Psoas muscle (tissue), 8 donors: ENCODE measurements around the gene ZNF132. TPM values are rescaled to one million over a fixed set of nuclear protein-coding genes. Genes with fewer than 3 reads are reported as not detected.

ENCODE experiments used
- ATAC-seq, 4 donors: fragments of 200-7000 bp; cut with Tn5 transposase; one replicate each; pipeline ENCODE4 v1.9.1; 2020; ENCODE audit warnings: moderate library complexity in 3 of 4, mild to moderate bottlenecking in 2 of 4
- DNase-seq, 2 donors: peaks; one replicate each; pipeline ENCODE4 v3.0.0-alpha.2; 2020
- H3K27ac ChIP-seq: fragments of 200-600 bp; one replicate; pipeline ENCODE4 v1.8.0; 2022
- H3K27me3 ChIP-seq, 3 donors: fragments of 200-600 bp in 1 of 3; one replicate each; pipeline versions ENCODE4 v1.6.1 to v1.8.0; 2013 to 2022; ENCODE audit warnings: low read length in 2 of 3, mild to moderate bottlenecking in 2 of 3, moderate library complexity in 1 of 3; ENCODE audit not compliant: insufficient read depth in 3 of 3
- H3K36me3 ChIP-seq, 2 donors: fragments of 200-600 bp in 1 of 2; one replicate each; pipeline versions ENCODE4 v1.6.1 to v1.8.0; 2013 to 2022; ENCODE audit warnings: low read depth in 1 of 2, mild to moderate bottlenecking in 1 of 2, moderate library complexity in 1 of 2; ENCODE audit not compliant: insufficient read depth in 1 of 2
- H3K4me1 ChIP-seq: fragments of 200-600 bp; one replicate; pipeline ENCODE4 v1.8.0; 2022
- H3K4me3 ChIP-seq: fragments of 200-600 bp; one replicate; pipeline ENCODE4 v1.8.0; 2022; ENCODE audit warnings: mild to moderate bottlenecking
- H3K9me3 ChIP-seq: fragments of 200-600 bp; one replicate; pipeline ENCODE4 v1.8.0; 2022
- WGBS, 3 donors: extraction: QIAGEN DNeasy Blood & Tissue Kit; methylation state at CpG; one replicate each; pipeline versions ENCODE4 v1.1.6 to v1.1.7; 2013; 5-methylcytosine and 5-hydroxymethylcytosine counted together
- intact Hi-C, 2 donors: fragments of 100-400 bp; cut with DNase I; formaldehyde crosslinking; loops; one replicate each; pipeline versions ENCODE4 v1.11.0 to v1.14.2; 2022
- polyA plus RNA-seq, 3 donors: library from polyadenylated mRNA; stranded (reverse); fragments of 200-250 nt; gene quantifications; one replicate each; pipeline ENCODE4 v1.2.3, GENCODE V29; 2013
- total RNA-seq, 4 donors: library from RNA; stranded (reverse); fragmentation: NEBNext Ultra II Directional in 2 of 4; extraction: Animal tissue kit (Norgen Biotek cat#: 25700) in 2 of 4; gene quantifications; one replicate each; pipeline versions ENCODE4 v1.2.1 to v1.2.4, GENCODE V29; 2021 to 2023
- TF ChIP-seq, protein P1 (sequence below): fragments of 200-600 bp; IDR thresholded peaks from one replicate; pipeline ENCODE4 v1.8.0; 2022; ENCODE audit warnings: antibody characterized with exemption
- donor health status: healthy with polysubstance abuse.
- donor health status: DM: no; HTN: no; CAD: no; lungs with moderate emphysema.
- donor health status: Bipolar disorder and iron deficiency.
- donor health status: healthy.
- donor health status: DM: yes; HTN: yes; CAD: no.
- donor health status: DM: no; HTN: no; CAD: no.
- donor health status: DM: no; HTN: no; CAD: no.
- donor health status: DM: yes; HTN: yes; CAD: no.

Gene ZNF132
- total and polyA plus RNA-seq, 7 donors: 1.4 to 5.2 (median 2.7) TPM

DNA sequence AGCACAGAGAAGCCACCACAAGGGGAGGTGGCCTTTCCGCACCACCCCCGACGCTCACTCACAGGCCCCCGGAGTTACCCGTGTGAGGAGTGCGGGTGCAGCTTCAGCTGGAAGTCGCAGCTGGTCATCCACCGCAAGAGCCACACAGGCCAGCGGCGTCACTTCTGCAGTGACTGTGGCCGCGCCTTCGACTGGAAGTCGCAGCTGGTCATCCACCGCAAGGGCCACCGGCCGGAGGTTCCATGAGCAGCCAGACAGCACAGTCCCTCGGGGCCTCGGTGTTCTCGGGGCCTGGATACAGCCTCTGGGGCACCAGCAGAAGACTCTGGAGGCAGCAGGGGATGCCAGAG, 40.5 kb upstream of the ZNF132 start:
- Histone ChIP-seq H3K36me3 (peaks cover 0 to 40% of the 10 kb centered on the region in 2 donors), H3K4me1 (peaks cover 8% of the 10 kb centered on the region), H3K4me3 (no peak overlapping the region), H3K27me3 (no peaks in the 10 kb centered on the region), H3K27ac (no peak overlapping the region), H3K9me3 (no peaks in the 10 kb centered on the region)
- TF ChIP-seq, protein P1, sequence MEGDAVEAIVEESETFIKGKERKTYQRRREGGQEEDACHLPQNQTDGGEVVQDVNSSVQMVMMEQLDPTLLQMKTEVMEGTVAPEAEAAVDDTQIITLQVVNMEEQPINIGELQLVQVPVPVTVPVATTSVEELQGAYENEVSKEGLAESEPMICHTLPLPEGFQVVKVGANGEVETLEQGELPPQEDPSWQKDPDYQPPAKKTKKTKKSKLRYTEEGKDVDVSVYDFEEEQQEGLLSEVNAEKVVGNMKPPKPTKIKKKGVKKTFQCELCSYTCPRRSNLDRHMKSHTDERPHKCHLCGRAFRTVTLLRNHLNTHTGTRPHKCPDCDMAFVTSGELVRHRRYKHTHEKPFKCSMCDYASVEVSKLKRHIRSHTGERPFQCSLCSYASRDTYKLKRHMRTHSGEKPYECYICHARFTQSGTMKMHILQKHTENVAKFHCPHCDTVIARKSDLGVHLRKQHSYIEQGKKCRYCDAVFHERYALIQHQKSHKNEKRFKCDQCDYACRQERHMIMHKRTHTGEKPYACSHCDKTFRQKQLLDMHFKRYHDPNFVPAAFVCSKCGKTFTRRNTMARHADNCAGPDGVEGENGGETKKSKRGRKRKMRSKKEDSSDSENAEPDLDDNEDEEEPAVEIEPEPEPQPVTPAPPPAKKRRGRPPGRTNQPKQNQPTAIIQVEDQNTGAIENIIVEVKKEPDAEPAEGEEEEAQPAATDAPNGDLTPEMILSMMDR: no peak
- intact Hi-C loops: no loop called here
- DNase-seq: no peak
- WGBS, 3 donors: 84 to 91% (median 87%) methylated on average over 17 to 20 of the region's 20 CpGs
- no peak for ATAC-seq

DNA sequence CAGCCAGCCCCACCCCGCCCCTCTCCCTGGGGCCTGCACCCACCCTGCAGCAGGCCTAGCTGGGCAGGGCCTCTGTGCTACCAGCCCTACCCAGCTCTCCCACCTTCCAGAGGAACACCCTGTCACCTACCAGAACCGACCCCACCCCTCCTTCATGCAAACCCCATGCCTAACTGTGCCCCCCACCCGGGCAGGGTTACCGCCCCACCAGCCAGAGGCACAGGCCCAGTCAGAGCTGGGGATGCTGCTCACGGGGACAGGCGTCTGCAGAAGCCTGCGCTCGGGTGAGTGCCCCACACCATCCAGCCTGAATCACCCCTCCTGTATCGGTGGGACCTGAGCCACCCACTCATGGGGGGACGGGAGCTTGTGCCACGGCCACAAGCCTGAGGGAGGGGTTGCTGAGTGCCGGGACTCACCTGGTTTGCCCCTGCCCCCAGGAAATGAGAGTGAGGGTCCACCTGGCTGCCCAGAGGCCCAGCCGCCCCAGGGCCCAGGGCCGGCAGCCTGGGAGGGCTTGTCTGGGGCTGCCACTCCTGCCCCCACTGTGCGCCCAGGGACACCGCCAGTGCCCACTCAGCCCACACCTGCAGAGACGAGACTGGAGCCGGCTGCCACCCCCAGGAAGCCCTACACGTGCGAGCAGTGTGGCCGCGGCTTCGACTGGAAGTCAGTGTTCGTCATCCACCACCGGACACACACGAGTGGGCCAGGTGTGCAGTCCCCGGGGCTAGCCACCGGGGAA, 40.0 kb upstream of the ZNF132 start:
- no peak for DNase-seq
- no peaks in the 10 kb centered on the region for H3K27me3 ChIP-seq
- 80 to 87% (median 86%) methylated on average over 26 to 28 of the region's 28 CpGs for WGBS, 3 donors
- no peaks in the 10 kb centered on the region for H3K9me3 ChIP-seq
- TF ChIP-seq, protein P1: no peak
- peaks cover 0 to 40% of the 10 kb centered on the region in 2 donors for H3K36me3 ChIP-seq
- intact Hi-C loops: no loop called here
- no peak overlapping the region for H3K27ac ChIP-seq
- H3K4me3 ChIP-seq: no peak overlapping the region
- H3K4me1 ChIP-seq: peaks cover 12% of the 10 kb centered on the region
- no peak for ATAC-seq

DNA sequence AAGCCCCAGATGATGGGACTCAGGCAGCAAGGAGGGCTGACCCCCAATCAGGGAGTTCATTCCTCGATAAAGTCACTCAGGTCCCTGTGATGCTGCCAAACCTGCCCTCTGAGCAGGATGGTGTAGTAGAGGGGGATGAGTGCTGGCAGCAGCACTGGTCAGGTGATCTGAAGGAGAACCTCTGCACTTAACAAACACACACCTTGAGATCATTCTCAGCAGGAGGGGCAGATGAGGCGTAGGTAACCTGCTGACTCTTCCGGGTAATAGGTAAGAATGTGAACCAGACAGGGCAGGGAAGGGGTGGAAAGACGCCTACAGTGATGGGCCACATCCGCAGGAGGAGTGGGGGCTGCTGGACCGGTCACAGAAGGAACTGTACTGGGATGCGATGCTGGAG, 39.4 kb upstream of the ZNF132 start:
- DNase-seq (no peak), ATAC-seq (no peak)
- 84 to 93% (median 85%) methylated on average over 6 to 7 of the region's 7 CpGs for WGBS, 3 donors
- TF ChIP-seq, protein P1: no peak
- peaks cover 14% of the 10 kb centered on the region for H3K4me1 ChIP-seq
- no peaks in the 10 kb centered on the region for H3K9me3 ChIP-seq
- H3K36me3 ChIP-seq: peaks cover 0 to 40% of the 10 kb centered on the region in 2 donors
- no peak overlapping the region for H3K4me3 ChIP-seq
- H3K27me3 ChIP-seq: no peaks in the 10 kb centered on the region
- no peak overlapping the region for H3K27ac ChIP-seq
- intact Hi-C loops: no loop called here

DNA sequence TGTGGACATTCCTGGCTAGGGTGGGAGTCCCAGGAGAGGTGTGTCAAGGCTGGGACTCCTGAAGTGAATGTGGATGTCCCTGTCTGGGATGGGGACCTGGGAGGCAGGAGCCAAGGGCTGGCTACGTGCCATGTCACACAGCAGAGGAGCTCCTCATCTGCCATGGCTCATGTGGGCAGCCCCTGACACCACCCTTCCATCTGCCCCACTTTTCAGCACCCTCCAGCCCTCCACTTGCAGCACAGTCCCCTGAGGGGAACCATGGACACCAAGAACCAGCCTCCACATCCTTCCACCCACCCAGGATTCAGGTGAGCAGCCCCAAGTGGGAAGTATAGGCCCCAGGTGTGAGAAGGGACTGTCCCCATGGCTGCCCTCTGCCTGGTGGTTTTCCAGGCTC, 37.9 kb upstream of the ZNF132 start:
- no peak overlapping the region for H3K27ac ChIP-seq
- TF ChIP-seq, protein P1: no peak
- no peaks in the 10 kb centered on the region for H3K9me3 ChIP-seq
- no peak for DNase-seq
- peaks cover 0 to 46% of the 10 kb centered on the region in 2 donors for H3K36me3 ChIP-seq
- H3K4me3 ChIP-seq: no peak overlapping the region
- WGBS, 3 donors: 86 to 100% (median 100%) methylated on average over 1 of the region's 1 CpG
- no peak for ATAC-seq
- no peaks in the 10 kb centered on the region for H3K27me3 ChIP-seq
- H3K4me1 ChIP-seq: peaks cover 14% of the 10 kb centered on the region
- intact Hi-C loops: no loop called here

DNA sequence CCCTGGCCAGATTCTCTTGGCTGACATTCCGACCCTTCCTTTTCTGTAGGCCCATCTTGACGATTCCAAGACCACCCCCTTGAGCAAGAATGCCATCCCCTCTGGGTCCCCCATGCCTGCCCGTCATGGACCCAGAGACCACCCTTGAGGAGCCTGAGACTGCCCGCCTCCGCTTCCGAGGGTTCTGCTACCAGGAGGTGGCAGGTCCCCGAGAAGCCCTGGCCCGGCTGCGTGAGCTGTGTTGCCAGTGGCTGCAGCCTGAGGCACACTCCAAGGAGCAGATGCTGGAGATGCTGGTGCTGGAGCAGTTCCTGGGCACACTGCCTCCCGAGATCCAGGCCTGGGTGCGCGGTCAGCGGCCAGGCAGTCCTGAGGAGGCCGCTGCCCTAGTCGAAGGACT, 37.2 kb upstream of the ZNF132 start:
- Histone ChIP-seq H3K4me3 (peak overlapping the region; percentile 89), H3K9me3 (no peaks in the 10 kb centered on the region), H3K27me3 (no peaks in the 10 kb centered on the region), H3K4me1 (peaks cover 14% of the 10 kb centered on the region), H3K36me3 (peaks cover 0 to 54% of the 10 kb centered on the region in 2 donors), H3K27ac (peak overlapping the region; percentile 89)
- no peak for DNase-seq
- TF ChIP-seq, protein P1: no peak
- 81 to 88% (median 83%) methylated on average over 15 of the region's 15 CpGs for WGBS, 3 donors
- no peak for ATAC-seq
- intact Hi-C loops: no loop called here
